Endodermal cell (in vitro differentiated cells): ENCODE measurements around the gene ATXN1. TPM values are rescaled to one million over a fixed set of nuclear protein-coding genes. Genes with fewer than 3 reads are reported as not detected.

Source experiments
- DNase-seq: peaks from one replicate; pipeline ENCODE4 v3.0.0-alpha.2; 2017
- H3K27ac ChIP-seq: 2 replicates; pipeline ENCODE4 v1.5.1; 2013; ENCODE audit warnings: mild to moderate bottlenecking, low read depth, low read length, moderate library complexity
- H3K27me3 ChIP-seq: 2 replicates; pipeline ENCODE4 v1.6.1; 2013; ENCODE audit warnings: mild to moderate bottlenecking, low read length, moderate library complexity; ENCODE audit not compliant: insufficient read depth, control insufficient read depth, poor library complexity, severe bottlenecking
- H3K36me3 ChIP-seq: 2 replicates; pipeline ENCODE4 v1.7.0; 2013; ENCODE audit warnings: mild to moderate bottlenecking, low read length, moderate library complexity; ENCODE audit not compliant: control insufficient read depth, insufficient read depth
- H3K4me1 ChIP-seq: one replicate; pipeline ENCODE4 v1.7.0; 2013; ENCODE audit warnings: low read length; ENCODE audit not compliant: control insufficient read depth, insufficient read depth
- H3K4me3 ChIP-seq: 2 replicates; pipeline ENCODE4 v1.5.1; 2013; ENCODE audit warnings: mild to moderate bottlenecking, low read length, moderate library complexity
- H3K9ac ChIP-seq: 2 replicates; pipeline ENCODE4 v1.6.1; 2013; ENCODE audit warnings: mild to moderate bottlenecking, low read length, moderate library complexity; ENCODE audit not compliant: poor library complexity, severe bottlenecking; ENCODE audit errors: extremely low read depth
- H3K9me3 ChIP-seq: 2 replicates; pipeline ENCODE4 v1.6.1; 2013; ENCODE audit warnings: mild to moderate bottlenecking, low read length, moderate library complexity; ENCODE audit not compliant: control insufficient read depth
- H3K27ac Mint-ChIP-seq: 2 replicates; pipeline ENCODE4 v1.8.0; 2020; ENCODE audit warnings: mixed read lengths
- H3K27me3 Mint-ChIP-seq: 2 replicates; pipeline ENCODE4 v1.8.0; 2021; ENCODE audit warnings: mild to moderate bottlenecking, mixed read lengths; ENCODE audit not compliant: insufficient read depth
- H3K36me3 Mint-ChIP-seq: 2 replicates; pipeline ENCODE4 v1.8.0; 2020; ENCODE audit warnings: low read depth, mixed read lengths
- H3K4me1 Mint-ChIP-seq: 2 replicates; pipeline ENCODE4 v1.8.0; 2020; ENCODE audit warnings: mixed read lengths
- H3K4me3 Mint-ChIP-seq: 2 replicates; pipeline ENCODE4 v1.8.0; 2020; ENCODE audit warnings: mild to moderate bottlenecking, moderate library complexity, mixed read lengths
- H3K9me3 Mint-ChIP-seq: 2 replicates; pipeline ENCODE4 v1.8.0; 2020; ENCODE audit warnings: mild to moderate bottlenecking, mixed read lengths
- WGBS, 2 experiments: methylation state at CpG; one replicate each; pipeline versions ENCODE4 v1.1.5 to v1.1.7; 2013; ENCODE audit warnings: missing lambda C conversion rate in 2 of 2, mixed read lengths in 1 of 2; ENCODE audit not compliant: insufficient coverage in 1 of 2, insufficient read length in 1 of 2; 5-methylcytosine and 5-hydroxymethylcytosine counted together
- total RNA-seq, 2 donors: library from RNA; stranded (reverse); fragmentation: NEBNext Ultra II Directional in 1 of 2; extraction: Animal tissue kit (Norgen Biotek cat#: 25700) in 1 of 2; gene quantifications; 2 replicates in 1 of 2; 3 replicates in 1 of 2; pipeline ENCODE4 v1.2.1, GENCODE V29; 2021
- TF ChIP-seq, protein P1 (sequence below): fragments of 200-600 bp; sonication (generic); conservative IDR thresholded peaks from 2 replicates; pipeline ENCODE4 v1.5.0; 2021; ENCODE audit warnings: antibody characterized with exemption, mild to moderate bottlenecking

ATXN1 gene
- total RNA-seq, 2 donors from 2014 or later = 10.4 to 15.9 TPM

DNA sequence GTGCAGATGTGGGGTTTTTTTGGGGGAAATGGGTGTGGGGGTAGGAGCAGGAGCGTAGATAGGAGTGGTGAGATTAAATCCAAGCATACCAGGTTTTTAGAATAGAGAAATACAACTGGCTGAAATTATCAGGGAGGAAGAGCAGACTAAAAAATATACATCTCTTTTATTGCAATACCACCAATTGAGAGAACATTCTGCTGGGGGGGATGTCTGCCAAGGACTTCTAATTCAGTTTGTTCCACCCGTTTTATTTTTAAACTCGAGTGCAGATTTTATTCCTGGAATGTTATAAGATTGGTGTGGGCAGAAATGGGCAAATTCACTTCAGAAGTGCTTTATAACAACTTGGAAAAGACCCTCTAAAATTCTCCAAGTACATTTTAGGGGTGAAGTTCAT is 330.2 kb downstream of the ATXN1 start:
- no peak overlapping the region for H3K27ac Mint-ChIP-seq
- H3K4me1 ChIP-seq = peaks cover 5% of the 10 kb centered on the region
- H3K36me3 ChIP-seq = no peaks in the 10 kb centered on the region
- H3K4me3 ChIP-seq = no peak overlapping the region
- H3K9ac ChIP-seq = no peak overlapping the region
- no peak overlapping the region for H3K4me3 Mint-ChIP-seq
- H3K27me3 Mint-ChIP-seq = no peaks in the 10 kb centered on the region
- no peaks in the 10 kb centered on the region for H3K36me3 Mint-ChIP-seq
- no peak overlapping the region for H3K27ac ChIP-seq
- TF ChIP-seq, protein P1, sequence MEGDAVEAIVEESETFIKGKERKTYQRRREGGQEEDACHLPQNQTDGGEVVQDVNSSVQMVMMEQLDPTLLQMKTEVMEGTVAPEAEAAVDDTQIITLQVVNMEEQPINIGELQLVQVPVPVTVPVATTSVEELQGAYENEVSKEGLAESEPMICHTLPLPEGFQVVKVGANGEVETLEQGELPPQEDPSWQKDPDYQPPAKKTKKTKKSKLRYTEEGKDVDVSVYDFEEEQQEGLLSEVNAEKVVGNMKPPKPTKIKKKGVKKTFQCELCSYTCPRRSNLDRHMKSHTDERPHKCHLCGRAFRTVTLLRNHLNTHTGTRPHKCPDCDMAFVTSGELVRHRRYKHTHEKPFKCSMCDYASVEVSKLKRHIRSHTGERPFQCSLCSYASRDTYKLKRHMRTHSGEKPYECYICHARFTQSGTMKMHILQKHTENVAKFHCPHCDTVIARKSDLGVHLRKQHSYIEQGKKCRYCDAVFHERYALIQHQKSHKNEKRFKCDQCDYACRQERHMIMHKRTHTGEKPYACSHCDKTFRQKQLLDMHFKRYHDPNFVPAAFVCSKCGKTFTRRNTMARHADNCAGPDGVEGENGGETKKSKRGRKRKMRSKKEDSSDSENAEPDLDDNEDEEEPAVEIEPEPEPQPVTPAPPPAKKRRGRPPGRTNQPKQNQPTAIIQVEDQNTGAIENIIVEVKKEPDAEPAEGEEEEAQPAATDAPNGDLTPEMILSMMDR = no peak
- no peaks in the 10 kb centered on the region for H3K27me3 ChIP-seq
- no peaks in the 10 kb centered on the region for H3K9me3 ChIP-seq
- H3K4me1 Mint-ChIP-seq = peaks cover 5% of the 10 kb centered on the region
- no peaks in the 10 kb centered on the region for H3K9me3 Mint-ChIP-seq
- 89 to 100% methylated on average over 1 to 2 of the region's 3 CpGs for WGBS, 2 experiments
- DNase-seq = no peak

DNA sequence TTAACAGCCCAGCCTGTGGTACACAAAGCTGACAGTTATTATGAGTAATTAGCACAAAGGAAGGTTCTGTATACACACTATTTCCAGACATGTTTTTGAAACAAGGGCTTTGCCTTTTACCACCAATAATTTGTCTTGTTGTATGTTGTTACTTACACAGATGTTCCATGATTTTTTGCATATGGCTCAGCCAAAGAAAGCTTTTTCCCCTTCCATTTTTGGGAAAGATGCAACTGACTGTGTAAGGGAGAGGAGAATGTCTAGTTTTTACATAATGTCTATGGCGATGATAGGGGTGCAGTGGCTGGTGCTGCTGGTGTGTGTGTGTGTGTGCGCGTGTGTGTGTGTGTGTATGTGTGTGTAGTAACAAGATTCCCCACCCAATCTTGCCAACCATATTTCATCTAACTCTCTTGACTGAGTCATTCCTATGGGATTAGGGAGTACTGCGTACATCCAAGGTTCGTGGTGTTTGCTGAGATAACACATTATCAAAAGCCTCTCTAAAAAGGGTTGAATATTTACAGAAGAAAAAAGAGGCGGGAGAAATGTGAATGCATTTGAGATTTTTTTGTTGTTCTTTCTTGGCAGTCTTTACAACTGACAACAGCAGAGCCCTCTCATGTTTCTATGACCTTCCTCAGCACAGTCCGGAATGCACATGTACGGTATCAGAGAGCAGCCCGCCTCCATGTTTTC is 330.7 kb downstream of the ATXN1 start:
- Mint-ChIP-seq H3K27ac (no peak overlapping the region), H3K9me3 (no peaks in the 10 kb centered on the region), H3K4me3 (no peak overlapping the region), H3K27me3 (no peaks in the 10 kb centered on the region), H3K4me1 (peaks cover 5% of the 10 kb centered on the region), H3K36me3 (no peaks in the 10 kb centered on the region)
- Histone ChIP-seq H3K27ac (no peak overlapping the region), H3K9ac (no peak overlapping the region), H3K36me3 (no peaks in the 10 kb centered on the region), H3K9me3 (no peaks in the 10 kb centered on the region), H3K4me3 (no peak overlapping the region), H3K4me1 (peaks cover 5% of the 10 kb centered on the region), H3K27me3 (no peaks in the 10 kb centered on the region)
- DNase-seq = no peak
- TF ChIP-seq, protein P1 = no peak
- WGBS, 2 experiments = 98 to 100% methylated on average over 2 to 7 of the region's 9 CpGs

DNA sequence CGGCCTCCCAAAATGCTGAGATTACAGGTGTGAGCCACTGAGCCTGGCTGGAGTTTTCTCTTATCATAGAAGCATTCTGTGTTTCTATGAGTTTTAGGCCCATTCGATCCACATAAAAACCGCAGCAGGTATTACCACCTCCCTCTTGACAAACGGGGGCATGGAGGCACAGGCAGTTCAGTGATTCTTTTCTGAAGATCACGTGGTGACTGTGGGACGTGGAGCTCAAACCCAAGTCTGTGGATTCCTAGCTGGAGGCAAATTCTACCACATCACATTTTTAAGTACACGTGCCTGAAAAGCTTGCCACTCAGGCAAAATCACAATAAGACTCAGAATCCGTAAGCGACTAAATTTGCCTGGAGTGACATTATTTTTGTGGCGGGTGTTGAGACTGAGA is 331.6 kb downstream of the ATXN1 start:
- H3K4me1 Mint-ChIP-seq = peaks cover 5% of the 10 kb centered on the region

More for the DNA sequence above, 331.6 kb downstream of the ATXN1 start:
- Histone ChIP-seq H3K36me3 (no peaks in the 10 kb centered on the region), H3K4me3 (no peak overlapping the region), H3K9ac (no peak overlapping the region), H3K27me3 (no peaks in the 10 kb centered on the region), H3K9me3 (no peaks in the 10 kb centered on the region), H3K4me1 (peaks cover 5% of the 10 kb centered on the region), H3K27ac (no peak overlapping the region)
- no peaks in the 10 kb centered on the region for H3K9me3 Mint-ChIP-seq
- no peak overlapping the region for H3K27ac Mint-ChIP-seq
- 92 to 100% methylated on average over 9 to 10 of the region's 10 CpGs for WGBS, 2 experiments
- no peaks in the 10 kb centered on the region for H3K27me3 Mint-ChIP-seq
- no peak overlapping the region for H3K4me3 Mint-ChIP-seq
- no peak for DNase-seq
- H3K36me3 Mint-ChIP-seq = no peaks in the 10 kb centered on the region
- TF ChIP-seq, protein P1 = no peak
